ENCODE results near the gene TCERG1L.
A peak's percentile ranks its signal among the peaks of the same experiment; 100 is the strongest.
"Not testable (repeated sequence)": the region's sequence is repeated elsewhere in the genome, so short reads cannot be mapped to it uniquely, and the experiment has no call there.

The TCERG1L gene

DNA sequence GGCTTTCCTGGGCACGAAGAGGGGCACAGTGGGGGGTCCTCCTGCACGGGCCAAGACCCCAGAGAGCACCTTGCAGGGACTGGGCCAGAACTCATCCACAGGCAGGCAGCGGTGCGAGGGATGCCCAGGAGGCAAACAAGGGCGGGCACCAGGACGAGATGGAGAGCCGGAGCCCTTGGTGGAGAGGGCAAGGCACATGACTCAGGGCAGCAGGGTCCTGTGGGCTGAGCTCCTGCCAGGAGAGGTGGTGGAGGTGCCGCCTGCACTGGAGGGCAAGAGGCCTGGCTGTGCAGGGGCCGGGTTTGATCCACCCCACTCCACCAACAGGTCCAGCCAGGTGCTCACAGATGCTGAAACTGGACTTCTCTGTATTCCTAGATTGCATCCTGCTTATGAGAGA lies 170.9 kb downstream of the TCERG1L start:
- no peak for DNase-seq

DNA sequence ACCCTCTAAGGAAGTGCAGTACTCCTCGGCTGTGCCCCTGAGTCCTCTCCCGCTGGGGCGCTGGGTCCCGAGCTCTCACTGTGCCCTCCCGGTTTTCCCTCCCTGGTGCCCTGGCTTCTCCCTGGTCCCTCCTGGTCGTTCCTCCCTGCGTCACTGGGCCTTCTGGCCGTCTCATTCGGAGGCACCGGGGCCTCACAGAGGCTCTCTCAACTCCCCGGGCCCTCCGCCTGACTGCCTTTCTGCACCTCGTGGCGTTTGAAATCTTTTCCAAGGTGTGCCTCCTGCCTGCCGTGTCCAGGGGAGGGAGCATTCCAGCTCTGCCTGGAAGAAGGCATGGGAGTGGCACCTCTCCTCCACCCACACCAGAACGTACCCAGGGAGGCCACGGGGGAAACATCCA lies 174.3 kb downstream of the TCERG1L start:
- no peak for DNase-seq

DNA sequence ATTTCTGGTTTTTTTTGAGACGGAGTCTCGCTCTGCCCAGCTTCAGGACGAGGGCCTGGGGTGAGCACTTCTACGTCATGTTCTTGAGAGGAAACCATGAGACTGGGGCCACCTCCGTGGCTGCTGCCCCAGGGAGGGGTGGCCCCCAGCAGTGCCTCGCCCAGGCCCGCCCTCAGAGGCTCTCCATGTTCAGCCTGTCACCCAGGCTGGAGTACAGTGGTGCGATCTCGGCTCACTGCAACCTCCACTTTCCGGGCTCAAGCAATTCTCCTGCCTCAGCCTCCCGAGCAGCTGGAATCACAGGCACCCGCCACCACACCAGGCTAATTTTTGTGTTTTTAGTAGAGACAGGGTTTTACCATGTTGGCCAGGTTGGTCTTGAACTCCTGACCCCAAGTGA lies 175.2 kb downstream of the TCERG1L start:
- DNase-seq = not testable (repeated sequence)

DNA sequence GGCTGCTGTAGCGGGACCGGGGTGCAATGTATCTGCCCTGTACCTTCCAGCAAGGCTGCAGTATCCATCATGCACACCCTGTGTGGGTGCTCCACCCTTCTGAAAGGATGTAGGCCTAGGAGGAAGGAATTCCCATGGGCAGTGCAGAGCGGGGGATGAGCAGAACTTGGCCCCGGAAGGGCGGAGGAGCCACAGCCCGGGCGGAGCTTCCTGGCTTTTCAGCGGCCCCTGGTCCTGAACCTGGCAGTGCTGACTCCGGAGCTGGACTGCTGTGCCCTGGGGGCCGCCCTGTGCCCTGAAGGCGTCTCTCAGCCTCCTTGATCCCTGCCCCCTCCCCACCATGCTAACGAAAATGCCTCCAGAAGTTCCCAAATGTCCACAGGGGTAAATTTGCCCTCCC lies 175.8 kb downstream of the TCERG1L start:
- DNase-seq = no peak

DNA sequence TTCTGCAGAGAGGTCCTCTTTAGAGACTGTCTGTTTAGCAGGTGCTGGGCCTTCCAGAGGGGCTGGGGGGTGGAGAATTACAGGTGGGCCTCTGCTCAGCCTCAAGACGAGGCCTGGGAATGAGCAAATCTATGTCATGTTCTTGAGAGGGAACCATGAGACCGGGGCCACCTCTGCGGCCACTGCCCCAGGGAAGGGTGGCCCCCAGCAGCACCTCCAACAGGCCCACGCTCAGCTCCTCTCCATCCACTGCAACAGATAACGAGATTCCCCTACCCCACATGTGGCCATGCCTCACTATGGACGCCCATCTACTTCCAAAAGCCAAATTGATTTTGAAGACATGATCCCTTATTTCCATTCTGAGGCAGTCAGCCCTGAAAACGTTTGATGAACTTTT lies 176.9 kb downstream of the TCERG1L start:
- no peak for DNase-seq

DNA sequence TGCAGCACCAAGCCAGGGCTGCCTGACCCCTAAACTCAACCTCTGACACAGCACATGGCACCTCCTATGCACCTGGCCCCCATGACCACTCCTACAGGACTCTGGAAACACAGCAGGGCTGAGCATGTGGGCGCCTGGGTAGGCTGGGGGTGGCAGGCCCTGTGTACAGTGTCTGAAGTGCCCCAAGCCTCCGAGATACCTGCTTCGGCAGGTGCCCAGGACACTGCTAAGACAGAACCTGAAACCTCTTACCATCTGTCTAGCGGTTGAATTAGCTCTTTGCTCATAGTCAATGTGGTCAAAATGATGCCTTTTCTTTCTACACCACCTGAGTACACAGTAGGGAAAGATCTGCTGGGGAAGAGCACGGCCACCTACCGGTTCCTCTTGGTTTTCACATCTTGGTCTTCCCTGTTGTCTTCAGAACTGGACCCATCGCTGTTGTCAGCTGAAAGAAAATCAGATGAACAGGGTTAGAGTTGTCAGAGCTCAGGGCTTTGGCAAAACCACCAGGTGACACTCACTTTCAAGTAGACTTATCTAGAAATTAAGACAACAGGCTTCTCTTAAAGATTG lies 177.4 kb downstream of the TCERG1L start:
- no peak for DNase-seq

DNA sequence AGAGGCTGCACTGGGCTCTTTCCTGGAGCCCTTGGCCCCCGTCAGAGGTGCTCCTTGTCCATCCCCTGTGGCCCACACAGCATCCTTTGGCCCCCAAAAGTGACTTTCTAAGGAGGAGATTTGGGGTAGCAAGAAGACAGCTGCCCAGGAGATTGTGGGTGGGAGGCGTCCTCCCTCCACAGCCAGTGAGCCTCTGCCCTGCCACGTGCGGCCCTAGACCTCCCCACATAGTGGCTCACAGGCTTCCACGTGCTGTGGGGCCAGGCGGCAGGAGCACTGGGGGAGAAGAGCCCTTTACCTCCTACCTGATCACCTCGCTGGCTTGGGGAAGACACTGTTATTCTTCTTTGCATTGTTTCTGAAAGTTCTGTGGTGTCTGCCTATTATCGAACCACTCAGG lies 178.8 kb downstream of the TCERG1L start:
- no peak for DNase-seq

DNA sequence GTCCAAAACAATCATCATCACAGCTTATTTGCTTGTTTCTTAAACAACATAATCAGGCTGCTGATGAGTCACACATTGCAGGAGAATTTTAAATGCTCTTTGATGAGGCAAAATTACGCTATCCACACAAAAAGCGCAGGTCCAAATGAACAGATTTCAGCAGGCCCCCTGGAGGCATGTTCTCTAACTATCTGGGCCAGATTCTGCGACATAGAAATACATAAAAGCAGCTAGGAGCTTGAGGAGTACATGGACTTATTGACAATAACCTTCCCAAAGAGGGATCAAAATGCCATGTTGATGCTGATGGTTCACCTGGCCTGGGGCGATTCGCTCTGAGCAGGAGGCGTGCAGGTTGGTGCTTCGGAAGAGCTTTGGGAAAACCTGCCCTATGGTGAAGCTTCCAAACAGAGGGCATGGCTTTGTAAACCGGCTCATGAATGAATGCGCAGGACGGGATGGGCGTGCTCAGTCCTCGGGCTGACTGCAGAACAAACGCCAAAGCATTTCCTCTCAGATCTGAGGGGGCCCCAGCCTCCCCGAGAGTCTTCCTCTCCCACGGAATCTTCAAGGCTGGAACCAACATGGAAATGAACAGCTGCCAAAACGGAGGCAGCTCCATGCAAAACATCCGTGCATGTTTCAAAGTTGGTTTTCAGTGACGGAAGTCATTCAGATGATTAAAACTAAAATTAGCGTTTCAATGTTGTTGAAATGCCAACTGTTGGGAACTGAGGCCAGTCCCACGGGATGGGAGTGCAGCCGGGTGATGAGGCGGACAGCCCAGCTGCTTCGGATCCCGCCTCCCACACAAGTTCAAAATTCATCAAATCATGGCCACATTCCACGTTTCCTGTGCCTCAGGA lies 179.6 kb downstream of the TCERG1L start:
- no peak for DNase-seq

DNA sequence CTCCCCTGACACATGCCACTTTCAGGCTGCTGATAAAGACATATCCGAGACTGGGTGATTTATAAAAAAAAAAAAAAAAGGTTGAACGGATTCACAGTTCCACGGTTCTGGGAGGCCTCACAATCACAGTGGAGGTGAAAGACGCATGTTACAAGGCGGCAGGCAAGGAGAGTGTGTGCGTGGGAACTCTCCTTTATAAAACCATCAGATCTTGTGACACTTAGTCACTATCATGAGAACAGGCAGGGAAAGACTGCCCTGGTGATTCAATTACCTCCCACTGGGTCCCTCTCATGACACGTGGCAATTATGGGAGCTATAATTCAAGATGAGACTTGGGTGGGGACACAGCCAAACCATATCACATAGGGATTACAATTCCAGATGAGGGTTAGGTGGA lies 181.5 kb downstream of the TCERG1L start:
- DNase-seq = peak; percentile 18

DNA sequence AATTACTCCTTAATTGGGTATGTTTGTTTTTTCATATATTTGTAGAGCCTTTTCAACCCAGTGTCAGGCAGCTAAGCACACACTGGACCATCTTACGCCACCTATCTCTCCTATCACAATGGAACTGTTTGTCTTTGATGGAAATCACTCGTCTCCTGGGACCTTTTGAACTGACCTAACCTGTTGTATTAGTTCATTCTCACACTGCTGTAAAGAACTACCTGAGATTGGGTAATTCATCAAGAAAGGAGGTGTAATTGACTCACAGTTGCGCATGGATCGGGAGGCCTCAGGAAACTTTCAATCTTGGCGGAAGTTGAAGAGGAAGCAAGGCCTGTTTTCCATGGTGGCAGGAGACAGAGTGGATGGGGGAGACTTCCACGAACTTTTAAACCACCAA lies 182.0 kb downstream of the TCERG1L start:
- peak; percentile 2 for DNase-seq

DNA sequence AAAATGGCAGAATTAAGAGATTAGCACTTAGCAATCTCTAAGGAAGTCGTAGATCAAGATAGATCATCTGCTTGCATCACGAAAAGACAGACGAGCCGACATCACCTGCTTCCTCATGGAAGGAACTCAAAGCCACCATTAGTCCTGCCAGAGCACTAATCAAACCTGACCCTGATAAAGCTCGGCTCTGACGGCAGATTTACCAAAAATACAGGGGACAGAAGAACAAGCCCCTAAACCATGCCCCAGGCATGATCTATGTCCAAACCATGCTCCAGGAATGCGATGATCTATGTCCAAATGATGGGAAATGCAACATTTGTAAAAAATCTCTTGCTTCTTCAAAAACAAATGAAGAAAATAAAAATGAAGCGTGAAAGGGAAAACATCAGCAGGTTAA lies 182.8 kb downstream of the TCERG1L start:
- DNase-seq = no peak

DNA sequence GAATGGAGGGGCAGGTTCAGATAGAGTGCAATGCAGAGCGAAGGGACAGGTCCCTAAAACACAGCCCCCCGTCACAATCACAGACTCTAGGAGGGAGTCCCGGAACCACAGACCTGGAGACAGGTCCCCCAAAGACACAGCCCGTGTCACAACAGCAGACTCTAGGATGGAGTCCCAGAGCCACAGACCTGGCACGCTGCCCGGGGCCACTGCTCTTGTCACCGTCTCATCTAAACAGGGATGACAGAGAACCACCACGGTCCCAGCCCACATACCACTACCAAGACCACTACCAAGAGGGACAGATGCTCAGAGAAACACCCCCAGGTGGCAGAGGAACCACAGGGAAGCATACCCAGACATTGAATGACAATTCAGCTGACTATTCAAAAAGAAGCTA lies 183.9 kb downstream of the TCERG1L start:
- no peak for DNase-seq

DNA sequence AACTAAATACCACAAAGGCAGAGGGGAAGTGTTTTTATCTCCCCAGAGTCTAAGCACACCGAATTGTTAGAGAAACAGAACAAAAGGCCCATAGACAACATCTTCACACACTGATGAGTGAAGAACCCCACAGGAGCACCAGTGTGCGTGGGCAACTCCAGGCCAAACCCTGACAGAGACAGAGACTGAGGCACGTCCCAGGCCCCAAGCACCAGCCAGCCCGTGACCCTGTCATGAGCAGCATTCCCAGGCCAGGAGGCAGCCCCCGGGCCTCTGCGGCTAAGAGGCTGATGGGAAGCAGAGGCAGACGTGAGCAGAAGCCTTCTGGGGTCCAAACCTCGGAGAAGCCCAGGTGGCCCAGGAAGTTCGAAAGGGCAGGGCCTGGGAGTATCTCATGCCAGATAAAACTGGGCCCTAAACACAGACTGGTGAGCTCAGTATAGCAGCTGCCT lies 184.4 kb downstream of the TCERG1L start:
- no peak for DNase-seq

DNA sequence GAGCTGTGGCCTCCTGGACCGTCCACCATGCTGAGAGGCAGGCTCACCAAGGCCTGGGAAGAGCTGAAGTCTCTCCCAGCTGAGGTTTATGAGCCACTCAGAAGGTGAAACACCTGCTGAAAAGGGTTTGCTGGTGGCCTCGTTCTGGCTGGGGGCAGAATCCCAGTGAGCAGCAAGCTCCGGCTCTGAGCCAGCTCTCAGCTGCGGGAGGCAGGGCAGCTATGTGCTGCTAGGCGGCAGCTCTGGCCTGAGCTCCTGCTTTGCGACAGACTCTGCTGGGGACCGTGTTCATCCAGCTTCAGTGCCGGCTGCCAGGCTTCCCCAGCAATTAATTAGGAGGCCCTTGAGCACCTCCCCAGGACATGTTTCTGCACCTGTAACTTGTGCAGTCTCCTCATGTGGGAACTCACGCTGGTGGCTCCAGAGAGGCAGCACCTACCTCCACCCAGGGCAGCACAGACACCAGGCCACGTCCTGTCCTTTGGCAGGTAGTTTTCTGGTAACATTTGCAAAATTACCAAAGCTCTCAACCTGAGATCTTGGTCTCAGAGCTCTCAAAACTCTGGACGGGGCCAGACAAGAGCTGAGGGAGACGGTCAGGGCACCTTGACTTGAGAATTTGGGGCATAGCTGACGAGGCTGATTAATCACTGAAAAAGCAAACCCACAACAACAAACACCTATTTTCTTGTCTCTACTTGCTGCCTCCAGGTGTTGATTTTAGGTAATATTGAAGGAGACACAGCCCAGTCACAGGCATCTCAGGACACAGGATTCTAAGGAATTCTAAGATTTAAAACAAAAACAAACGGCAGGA lies 185.0 kb downstream of the TCERG1L start:
- DNase-seq = peak; percentile 18

DNA sequence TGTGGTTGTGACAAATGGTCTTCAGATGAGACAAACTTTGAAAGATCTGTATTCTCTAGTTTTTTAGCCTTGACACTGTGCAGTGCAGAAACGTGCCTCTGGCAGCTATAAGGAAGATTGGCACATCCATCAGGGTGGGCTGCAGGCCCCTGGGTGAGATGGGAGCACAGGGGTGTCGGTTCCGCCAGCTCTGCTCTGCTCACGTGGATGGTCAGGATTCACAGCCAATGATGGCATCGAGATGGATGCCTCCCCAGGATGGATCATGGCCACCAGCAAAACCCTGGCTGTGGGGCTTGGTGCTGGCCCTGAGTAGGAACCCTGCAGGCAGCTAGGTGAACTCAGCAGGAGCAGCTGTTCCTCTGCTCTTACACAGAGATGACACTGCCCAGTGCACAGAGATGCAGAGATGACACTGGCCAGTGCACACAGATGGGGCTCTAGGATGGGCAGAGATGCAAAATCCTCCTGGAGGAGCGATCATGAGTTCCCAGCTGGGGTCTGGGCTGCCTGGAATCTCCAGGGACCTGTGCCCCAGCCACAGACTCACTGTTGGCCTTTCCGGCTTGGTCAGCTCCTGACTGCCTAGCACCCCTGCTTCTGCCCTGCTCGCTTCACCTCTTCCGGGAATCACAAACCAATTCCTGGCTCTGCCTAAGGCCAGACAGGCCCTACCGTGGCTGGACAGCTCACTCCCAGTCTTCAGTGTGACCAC lies 185.9 kb downstream of the TCERG1L start:
- DNase-seq = no peak

DNA sequence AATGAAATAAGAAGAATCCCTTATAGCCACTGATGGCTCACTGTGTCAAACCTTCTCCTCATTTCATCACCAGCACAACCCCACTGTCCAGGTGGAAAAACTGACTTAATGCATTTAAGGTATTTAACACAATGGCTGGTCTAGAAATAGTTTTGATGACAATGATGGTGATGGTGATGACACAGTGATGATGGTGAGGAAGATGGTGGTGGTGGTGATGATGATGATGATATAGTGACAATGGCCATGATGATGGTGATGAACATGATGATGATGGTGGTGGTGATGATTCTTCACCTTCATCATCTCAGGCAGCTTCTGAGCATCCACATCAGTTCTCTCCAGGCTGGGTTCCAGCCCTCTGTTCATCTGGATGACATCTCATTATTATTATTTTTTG lies 186.6 kb downstream of the TCERG1L start:
- no peak for DNase-seq

DNA sequence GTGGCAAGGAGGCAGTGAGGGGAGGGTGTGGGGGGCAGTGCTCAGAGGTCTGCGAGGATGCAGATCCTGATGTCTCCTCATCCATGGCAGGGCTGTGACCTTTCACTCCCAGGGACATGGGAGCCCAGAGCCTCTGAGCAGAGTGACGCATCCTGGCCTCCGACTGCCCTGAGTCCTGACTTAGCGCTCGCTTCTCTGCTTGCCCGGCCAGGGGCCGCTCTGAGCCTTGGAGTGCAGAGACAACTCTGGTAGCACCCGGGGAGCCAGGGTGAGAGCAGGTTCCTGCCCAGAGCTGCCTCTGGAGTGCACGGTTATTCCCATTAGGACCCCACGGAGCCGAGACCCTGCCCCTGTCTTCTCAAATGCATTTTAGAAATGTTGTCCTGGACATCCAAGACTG lies 188.0 kb downstream of the TCERG1L start:
- DNase-seq = no peak

DNA sequence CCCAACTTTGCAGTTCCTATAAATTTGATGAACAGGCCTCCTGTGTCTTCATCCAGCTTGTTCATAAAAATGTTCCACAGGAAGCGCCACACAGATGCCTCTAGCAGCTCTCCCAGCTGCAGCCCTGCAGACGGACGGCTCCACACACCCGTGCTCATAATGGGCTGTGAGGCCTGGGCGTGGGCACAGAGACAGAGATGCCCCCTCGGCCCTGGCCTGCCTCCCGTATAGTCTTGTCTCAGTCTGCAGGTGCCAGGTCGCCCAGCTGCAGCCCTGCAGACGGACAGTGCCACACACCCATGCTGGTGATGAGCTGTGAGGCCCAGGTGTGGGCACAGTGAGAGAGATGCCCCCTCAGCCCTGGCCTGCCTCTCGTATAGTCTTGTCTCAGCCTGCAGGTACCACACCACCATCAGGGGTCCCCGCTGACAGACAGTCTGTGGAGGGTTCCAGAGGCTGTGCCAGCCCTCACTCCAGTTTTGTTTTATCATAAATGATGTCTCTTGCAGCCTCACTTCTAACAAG lies 189.9 kb downstream of the TCERG1L start:
- no peak for DNase-seq

DNA sequence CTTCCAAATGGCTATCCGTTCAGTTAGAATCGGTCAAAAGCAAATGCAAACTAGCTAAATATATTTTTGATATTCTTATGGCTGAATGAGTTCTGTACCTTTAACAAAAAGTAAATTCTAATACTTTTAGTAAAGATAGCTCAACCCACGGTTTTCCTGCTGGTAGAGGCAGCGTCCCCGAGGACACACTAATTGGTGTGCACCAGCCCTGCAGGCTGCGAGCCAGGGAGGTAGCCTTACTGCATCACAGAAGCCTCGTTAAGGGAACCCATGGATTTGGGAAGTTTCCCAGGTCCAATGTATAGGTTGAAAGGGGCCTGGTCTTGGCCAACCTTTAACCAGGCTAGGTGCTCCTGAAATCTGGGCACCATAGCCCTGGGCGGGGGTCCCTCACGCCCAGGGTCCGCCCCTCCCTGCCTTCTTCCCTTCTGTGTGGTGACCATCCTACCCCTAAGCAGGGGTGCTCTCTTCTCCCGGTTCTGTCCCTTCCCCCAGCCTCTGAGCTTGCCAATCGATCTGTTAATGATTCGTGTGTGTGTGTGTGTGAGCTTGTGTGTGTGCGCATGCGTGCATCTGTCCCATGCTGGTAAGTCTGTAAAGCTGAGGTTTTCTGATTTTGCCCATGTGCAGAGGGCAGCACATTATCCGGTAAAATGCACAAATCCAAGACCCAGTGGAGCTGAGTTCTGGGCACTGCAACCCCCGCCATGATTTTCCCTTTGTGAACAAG lies 191.7 kb downstream of the TCERG1L start:
- peak; percentile 2 for DNase-seq

DNA sequence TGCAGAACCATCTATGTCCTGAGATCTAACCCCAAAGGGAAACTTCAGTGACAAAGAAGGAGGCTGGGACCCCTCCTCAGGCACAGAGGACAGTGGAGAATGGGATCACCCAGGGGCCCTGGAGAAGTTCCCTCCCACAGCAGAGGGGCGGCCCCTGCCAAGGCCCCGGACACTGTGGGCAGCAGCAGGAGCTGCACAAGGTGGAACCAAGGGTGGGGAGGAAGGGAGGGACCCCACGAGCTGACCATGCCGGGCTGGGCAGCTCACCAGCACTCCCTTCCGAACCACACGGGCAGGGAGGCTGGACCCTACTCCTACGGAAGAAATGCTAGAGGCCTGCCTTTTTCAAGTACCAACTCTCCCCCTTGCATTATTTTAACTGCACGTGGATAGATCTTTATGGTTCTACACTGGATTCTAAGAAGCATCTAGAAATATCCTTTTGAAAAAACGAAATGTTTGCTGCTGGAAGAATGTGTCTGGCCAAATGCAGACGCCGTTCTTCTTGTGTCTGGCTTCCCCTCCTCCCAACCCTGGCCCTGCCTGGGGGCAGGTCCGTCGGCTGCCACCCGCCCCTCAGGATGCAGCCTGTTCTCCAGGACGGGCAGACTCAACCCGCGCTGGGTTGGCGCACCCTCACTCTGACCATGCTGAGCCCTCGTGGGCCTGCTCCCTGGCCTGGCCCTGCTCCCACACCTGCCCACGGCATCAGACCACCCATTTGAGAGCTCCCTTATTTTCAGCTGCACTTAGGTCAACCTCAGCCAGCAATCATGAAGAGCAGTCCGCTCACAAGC lies 193.9 kb downstream of the TCERG1L start:
- DNase-seq = no peak

DNA sequence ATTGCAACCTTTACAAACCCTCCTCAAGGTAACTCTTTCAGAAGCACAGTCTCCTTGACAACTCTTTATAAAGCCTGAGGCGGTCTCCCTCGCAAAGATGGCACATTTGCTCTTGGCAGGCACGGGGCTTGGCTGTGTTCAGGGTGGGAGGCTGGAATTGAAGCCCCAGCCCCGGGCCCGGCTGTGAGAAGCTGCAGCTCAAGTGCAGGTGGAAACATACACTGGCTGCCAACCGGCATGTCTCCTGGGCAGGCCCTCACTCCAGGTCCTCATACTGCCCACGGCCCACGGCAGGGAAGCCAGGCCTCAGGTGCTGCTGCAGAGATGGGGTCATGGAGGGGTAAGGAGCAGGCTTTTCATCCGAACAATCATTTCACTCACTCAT lies 194.5 kb downstream of the TCERG1L start:
- no peak for DNase-seq

Data from NCI-H69 (cell line).